DMS153 (cell line): ENCODE measurements around the gene NEURL1B.

Experiments
- DNase-seq: peaks from one replicate; lab custom pipeline; 2025; lab: John Stamatoyannopoulos, UW

NEURL1B gene

DNA sequence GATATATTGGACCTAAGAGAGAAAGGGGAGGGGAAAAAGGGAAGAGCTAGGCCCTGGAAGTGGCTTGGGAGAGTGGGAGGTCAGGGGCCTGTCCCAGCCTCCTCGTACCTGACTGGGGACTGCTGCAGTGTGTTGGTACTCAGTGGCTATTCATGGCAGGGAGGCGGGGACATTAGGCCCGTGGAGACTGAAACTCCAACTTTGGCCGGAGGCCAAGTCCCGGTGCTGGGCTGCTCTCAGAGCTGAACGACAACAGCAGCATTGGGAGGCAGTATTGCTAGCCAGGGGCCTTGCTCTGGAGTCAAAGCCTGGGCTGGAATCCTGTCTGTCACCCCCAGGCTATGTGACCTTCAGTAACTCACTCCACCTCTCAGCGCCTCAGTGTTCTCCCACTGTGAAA lies 37.8 kb downstream of the NEURL1B start:
- no peak for DNase-seq

GRCh38 chr5:172679628-172680212 lies 38.7 kb downstream of the NEURL1B start:
- no peak for DNase-seq

DNA sequence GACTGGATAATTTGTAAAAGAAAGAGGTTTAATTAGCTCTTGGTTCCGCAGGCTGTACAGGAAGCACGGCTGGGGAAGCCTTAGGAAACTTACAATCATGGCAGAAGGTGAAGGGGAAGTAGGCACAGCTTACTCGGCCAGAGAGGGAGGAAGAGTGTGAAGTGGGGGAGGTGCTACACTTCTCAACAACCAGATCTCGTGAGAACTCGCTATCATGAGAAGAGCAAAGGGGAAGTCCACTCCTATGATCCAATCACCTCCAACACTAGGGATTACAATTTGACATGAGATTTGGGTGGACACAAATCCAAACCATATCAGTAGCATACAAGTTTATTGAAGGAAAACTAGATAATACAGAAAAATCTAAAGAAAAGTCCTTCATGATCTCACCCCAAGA lies 39.9 kb downstream of the NEURL1B start:
- no peak for DNase-seq

GRCh38 chr5:172681421-172681820 lies 40.4 kb downstream of the NEURL1B start:
- no peak for DNase-seq

DNA sequence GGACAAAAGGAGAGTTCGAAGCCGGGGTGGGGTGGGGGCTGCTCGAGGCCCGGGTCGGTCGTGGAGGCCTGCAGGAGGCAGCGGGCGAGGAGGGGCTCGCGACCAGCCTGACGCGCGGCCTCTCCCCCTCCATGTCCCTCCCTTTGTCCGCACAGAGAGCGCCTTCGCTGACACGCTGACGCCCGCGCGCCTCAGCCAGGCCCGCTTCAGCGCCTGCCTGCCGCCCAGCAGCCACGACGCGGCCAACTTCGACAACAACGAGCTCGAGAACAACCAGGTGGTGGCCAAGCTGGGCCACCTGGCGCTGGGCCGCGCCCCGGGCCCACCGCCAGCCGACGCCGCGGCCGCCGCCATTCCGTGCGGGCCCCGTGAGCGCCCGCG lies 42.2 kb downstream of the NEURL1B start:
- no peak for DNase-seq

DNA sequence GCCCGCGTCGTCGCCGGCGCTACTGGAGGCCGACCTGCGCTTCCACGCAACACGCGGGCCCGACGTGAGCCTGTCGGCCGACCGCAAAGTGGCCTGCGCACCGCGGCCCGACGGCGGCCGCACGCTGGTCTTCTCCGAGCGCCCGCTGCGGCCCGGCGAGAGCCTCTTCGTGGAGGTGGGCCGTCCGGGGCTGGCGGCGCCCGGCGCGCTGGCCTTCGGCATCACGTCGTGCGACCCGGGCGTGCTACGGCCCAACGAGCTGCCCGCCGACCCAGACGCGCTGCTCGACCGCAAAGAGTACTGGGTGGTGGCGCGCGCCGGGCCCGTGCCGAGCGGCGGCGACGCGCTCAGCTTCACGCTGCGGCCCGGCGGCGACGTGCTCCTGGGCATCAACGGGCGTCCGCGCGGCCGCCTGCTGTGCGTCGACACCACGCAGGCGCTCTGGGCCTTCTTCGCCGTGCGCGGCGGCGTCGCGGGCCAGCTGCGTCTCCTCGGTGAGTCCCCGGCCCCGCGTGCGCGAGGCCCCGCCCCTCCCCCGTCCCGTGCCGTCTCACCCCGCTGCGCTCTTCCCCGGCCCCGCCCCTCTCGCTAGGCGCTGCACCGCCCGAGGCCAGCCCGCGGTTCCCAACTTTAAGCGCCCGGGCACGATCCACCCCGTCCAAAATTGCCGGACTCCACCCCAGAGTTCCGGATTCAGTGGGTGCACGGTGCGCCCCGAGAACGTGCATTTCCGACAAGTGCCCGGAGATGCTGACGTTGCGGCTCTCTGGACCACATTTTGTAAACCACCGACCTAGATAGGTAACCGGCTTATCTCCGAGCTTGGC lies 42.8 kb downstream of the NEURL1B start:
- no peak for DNase-seq

- no peak for DNase-seq
These were observed 44.0 kb downstream of the NEURL1B start for GRCh38 chr5:172685091-172685490.

GRCh38 chr5:172686111-172686510 lies 45.0 kb downstream of the NEURL1B start:
- DNase-seq, result no peak

DNA sequence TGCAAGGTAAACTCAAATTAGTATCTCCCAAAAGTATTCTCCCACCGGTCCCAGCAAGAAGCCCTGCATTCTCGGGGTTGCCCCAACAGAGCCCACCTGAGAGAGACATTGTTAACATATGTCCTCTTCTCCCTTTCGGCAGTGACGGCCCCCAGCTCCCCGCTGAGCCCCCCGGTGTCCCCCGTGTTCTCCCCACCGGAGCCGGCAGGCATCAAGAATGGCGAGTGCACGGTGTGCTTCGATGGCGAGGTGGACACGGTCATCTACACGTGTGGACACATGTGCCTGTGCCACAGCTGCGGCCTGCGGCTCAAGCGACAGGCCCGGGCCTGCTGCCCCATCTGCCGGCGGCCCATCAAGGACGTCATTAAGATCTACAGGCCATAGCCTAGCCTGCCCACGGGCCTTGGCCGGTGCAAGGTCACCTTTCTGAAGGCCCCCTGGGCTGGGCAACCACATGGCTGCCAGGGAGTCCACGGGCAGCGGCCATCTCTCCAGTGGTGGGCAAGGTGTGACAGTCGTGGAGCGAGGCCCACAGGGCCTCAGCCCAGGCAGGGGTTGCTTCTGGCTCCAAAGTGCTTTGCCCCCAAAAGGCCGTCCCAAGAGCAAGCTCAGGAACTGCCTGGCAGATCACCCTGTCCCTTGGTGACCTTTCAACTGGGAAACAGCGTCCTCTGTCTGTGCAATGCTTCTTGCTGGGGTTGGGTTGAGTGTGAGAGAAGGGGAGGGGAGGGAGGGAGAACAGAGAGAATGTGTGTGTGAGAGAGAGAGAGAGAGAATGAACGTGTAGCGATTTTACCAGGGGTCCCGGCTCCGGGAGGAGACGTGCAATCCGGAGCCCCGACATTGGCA lies 45.7 kb downstream of the NEURL1B start:
- no peak for DNase-seq

- no peak for DNase-seq
These were observed 46.9 kb downstream of the NEURL1B start for GRCh38 chr5:172687940-172688339.

DNA sequence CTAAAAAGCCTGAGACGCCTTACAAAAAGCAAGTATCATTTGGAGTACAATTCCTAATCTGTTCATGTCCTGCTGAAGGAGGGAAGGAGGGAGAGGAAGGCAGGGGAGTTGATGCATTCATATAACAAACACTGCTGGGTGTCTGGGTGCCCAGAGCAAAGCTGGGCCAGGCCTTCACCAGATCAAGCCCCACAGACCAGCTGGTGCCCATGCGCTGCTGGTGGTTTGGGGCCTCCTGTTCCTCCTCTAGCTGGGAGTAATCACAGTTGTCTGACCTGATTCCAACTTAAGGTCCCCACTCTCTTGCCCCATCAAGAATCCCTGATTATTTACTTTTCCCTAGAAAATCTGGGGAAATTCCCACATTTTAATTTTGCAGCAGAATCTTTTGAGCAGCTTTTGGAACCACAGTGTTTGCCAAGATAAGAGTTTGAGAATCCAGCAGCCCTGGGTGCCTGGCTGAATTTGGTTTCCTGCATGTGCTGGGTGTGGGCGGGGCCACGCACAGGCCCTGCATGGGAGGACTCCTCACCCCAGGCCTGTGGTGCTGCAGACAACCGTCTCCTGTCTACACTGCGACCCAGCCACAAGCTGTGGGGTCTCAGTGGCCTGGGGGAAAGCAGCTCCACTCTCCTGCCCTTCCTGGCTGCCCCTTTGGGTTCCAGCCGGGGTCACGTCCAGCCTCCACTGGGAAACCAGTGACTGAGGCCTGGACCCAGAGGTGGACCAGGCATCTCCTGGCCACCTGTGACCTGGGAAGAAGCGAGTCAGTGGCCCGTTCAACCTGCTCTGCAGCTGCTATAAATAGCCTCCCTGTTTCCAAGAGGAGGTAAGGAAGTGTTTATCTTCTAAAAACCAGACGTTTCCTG lies 47.5 kb downstream of the NEURL1B start:
- DNase-seq, result no peak

GRCh38 chr5:172689218-172689572 lies 48.1 kb downstream of the NEURL1B start:
- no peak for DNase-seq

- no peak for DNase-seq
These were observed 48.7 kb downstream of the NEURL1B start for GRCh38 chr5:172689801-172690200.

- DNase-seq, result no peak
These were observed 49.4 kb downstream of the NEURL1B start for GRCh38 chr5:172690258-172691075.

DNA sequence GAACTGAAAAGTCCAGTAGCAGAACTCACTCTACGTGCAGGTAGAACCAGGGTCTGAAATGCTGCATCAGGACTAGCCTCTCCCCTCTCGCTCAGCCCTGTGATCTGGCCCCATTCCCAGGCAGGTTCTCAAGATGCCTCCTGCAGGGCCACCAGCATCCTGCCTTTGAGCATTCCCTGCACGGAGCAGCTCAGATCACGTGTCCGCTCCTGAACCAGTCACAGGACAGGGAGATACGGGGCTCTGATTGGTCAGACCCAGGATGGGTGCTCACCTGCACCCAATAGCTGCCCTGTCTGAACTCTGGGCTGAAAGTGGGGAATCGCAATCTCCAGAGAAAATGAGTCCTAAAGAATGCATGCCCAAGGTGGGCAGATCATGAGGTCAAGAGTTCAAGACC lies 50.8 kb downstream of the NEURL1B start:
- no peak for DNase-seq

DNA sequence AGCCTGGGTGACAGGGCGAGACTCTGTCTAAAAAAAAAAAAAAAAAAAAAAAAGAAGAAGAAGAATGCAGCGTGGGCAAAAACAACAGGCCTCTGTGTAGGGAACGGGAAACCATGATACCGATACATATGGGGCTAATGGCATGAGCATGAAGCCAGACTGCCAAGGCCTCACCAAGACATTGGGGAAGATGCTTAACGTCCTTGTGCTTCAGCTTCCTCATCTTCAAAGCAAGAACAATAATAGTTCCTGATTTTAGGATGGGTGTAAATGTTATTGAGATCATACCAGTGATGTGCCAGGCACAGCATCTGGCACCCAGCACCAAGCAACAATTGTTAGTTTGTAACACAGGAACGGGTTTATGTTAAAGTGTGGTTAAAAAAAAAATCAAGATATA lies 51.4 kb downstream of the NEURL1B start:
- no peak for DNase-seq

- no peak for DNase-seq
These were observed 51.9 kb downstream of the NEURL1B start for GRCh38 chr5:172692981-172693380.

DNA sequence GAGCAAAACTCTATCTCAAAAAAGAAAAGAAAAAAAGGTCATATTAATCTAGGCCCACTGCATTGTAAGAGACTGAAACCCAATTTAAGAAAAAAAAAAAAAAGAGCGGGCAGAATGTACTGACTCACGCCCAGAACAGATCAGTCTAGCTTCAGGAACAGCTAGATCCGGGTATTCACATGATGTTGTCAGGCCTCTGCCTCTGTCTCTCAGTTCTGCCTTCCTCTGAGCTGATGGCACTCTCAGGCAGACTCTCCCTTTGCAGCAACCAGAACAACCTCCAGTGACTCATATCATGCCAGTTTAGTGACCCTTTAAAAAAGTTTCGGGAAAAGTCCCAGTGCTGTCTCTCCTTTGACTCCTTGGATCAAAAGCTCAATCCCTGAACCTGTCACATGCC lies 53.0 kb downstream of the NEURL1B start:
- DNase-seq, result no peak

- DNase-seq, result no peak
These were observed 53.5 kb downstream of the NEURL1B start for GRCh38 chr5:172694541-172694940.

DNA sequence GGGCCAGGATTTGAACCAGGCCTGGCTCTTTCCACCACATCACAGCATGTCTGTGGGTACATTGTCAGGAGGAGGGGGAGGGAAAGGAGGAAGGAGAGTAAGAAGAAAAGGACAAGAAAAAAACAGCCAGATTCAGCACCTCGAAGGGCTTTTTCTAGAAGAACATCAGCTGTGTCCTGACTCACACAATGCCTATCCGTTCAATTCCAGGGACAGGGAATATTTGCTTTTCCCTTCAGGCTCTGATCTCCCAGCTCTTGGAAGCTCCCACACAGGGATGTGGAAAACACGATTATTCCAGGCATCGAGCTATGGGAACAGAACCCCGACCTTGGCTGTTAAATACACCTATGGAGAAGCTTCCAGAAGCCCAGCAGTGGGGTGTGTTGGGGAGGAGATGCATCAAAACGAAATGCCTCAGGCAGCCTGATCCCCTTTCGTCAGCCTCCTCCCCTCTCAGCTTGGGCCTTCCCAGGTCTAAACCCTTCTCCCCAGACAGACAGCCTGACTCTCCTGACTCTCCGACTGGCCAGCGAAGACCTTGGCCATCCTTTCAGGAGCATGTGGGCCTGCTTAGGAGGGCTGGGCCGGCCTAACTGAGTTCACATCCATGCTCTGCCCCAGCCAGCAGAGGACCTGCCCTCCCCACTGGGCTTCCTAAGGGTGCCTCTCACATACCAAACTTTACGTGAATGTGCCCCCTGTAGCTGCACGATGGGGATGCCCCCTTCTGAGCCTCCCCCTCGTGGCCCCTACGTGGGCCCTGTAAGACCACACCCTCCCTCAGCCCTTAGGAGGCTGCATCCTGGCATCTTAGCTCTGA lies 54.4 kb downstream of the NEURL1B start:
- no peak for DNase-seq
